Measurements from ENCODE around the gene CDKL4.
A peak's percentile ranks its signal among the peaks of the same experiment; 100 is the strongest.
"Not testable (repeated sequence)": the region's sequence is repeated elsewhere in the genome, so short reads cannot be mapped to it uniquely, and the experiment has no call there.

Gene CDKL4

DNA sequence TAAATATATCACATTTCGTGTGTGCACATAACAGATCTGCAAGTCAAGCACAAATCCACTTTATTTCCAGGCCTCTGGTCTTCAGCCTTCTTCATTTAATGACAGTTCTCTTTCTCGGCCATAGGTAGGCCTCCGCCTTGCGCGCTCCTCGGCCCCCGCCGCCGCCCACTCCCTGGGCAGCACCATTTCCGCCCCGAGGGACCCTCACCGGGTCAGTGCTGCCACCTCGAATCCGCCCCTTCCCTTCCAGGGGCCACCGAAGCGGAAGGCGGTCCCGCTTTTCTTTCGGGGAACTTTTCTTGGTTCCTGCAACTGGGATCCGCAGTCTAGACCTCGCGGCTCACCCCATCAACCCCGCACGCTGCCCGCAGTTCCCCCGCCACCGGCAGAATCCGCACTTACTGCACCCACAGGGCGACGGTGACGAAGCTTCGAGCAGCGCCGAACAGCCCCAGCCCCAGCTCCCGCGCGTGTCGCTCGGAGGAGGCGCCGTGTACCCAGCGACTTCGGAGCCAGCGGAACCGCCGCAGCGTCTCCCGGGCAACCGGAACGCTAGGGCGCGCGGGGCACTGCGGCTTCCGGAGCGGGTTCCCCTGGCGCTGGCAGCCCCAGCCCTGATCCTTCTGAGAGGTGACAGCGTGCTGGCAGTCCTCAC lies at the start of gene CDKL4:
CDKL4 (minus strand) TSS at position 502 of the 655 bp plus-strand sequence.
- DNase-seq, result peak; percentile 28

DNA sequence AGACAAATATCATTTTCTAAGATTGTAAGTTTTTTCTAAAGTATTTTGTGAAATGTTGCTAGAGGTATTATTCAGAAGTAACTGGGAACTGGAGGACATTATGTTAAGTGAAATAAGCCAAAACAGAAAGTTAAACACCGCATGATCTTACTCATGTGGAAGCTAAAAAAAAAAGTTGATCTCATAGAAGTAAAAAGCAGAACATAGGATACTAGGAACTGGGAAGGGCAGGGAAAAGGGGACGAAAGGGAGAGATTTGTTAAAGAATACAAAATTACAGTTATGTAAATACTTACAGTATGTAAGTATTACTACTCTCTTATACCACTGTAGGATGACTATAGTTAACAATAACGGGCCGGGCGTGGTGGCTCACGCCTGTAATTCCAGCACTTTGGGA lies 46.7 kb upstream of the CDKL4 start:
- DNase-seq, result no peak

- no peak for DNase-seq
Measured at GRCh38 chr2:39289609-39290008, 45.8 kb upstream of the CDKL4 start.

DNA sequence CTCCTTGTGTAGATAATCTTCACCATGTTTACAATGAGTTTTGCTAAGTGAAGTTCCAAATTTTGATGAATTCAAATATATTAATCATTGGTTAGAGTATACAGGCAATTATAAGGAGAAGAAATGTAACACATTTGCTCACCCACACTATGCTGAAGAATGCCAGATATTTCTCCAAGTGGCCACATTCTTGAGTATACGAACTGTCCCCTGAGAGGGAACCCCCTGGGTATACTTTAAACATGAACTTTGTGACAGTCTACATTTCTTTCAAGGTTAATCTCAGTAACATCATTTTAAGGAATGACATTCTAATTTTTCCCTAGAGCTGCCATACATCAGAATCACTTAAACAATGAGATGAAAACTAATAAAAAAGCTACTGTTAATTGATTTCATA lies 39.8 kb upstream of the CDKL4 start:
- DNase-seq, result no peak

- no peak for DNase-seq
Measured at GRCh38 chr2:39281391-39281790, 37.6 kb upstream of the CDKL4 start.

GRCh38 chr2:39275016-39275415 lies 31.2 kb upstream of the CDKL4 start:
- DNase-seq, result no peak

DNA sequence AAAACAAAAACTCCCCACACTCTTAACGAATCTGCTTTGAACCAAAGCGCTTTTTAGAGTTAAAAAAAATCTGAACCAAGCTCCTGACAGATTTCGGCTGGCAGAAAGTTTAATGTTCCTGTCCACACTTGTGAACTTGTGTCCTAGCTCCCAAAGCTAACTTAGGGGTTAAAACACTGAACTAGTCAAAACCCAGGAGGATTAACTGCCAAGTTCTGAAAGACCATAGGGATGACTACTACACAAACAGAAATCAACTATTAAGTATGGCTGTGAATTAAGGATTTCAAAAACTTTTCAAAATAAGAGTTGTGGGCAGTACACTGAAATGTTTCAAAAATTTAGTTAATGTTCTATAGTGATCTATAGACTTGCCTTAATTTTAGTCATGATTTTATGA lies 26.2 kb upstream of the CDKL4 start:
- DNase-seq, result no peak

DNA sequence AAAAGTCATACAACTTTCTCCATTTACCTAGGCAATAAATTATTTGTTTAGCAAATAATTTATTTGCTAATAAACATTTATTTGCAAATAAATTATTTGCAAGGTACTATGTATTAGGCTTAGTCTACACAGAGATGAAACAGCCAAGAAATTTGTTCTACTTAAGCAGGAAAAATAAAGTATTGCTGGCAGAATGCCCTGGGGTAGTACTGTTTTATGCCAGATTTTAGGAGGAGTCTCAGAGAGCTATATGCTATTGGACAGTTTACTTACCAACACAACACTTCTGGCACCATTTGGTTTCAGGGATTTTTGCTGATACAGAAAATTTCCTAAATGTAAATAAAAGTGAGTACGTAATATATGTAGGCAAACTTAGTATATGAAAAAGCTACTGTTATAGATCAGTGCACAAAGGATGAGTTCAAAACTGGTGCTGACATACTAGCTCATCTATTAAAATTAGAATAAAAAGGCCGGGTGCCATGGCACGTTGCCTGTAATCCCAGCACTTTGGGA lies 23.2 kb upstream of the CDKL4 start:
- no peak for DNase-seq

DNA sequence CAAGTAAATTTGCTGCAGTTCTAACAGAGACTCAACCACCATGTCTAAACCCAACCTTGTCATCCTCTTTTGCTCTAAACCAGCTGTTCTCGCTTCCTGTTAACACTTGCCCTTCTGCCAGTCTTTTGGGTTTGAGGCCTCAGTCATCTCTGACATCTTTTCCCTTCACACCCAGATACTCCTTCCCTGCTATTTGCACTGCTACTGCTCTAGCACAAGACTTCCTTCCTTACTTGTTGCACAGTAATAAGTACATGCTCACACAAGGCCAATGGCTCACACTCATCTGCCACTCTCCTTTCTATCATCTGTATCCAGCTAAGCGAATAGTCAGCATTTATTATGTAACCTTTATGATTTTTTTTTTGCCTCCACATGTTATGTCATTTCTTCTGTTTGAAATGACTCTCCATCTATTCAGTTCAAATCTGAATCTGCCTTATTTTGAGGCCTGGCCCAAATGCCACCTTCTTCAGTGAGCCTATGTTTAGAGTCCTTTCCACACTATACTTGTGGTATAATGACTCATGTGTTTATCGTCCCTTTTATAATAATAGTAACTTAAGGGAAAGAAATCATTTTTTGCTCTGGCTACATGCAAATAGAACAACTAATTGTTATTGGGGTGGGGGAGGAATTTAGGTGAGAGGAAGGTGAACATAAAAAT lies 22.5 kb upstream of the CDKL4 start:
- no peak for DNase-seq

GRCh38 chr2:39265315-39265714 lies 21.5 kb upstream of the CDKL4 start:
- DNase-seq, result no peak

DNA sequence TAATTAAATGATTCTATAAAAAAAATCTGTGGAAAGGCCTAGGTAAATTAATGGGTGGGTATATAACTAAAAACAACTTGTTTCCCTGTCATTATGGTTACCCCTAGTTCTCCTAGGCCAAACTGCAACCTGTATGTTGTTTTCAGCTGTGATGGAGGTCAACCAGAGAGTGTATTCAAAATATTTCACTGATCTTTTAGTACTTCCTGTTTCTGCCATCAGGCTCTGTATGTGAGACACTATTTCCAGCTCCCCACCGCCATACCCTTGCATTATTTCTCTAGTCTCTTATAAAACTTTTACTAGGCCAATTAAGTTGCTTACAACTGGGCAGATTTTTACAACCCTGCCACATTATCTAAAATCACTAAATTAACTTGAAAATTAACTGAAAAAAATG lies 21.0 kb upstream of the CDKL4 start:
- DNase-seq, result no peak

GRCh38 chr2:39260087-39260486 lies 16.3 kb upstream of the CDKL4 start:
- DNase-seq, result no peak

DNA sequence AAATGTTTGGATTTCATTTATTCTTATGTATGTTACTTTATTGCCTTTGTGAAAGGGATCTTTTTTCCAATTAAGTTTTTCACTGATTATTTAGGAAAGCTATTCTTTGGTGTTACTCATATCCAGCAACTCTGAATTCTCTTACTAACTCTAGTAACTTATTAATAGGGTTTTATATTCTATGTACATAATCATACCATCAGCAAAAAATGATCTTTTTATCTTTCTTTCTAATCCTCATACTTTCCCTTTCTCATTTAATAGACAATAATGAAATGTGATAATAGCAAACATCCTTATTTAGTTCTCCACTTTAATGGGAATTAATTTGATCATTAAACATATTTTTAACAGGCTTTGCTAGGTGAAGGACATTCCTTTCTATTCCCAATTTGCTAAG lies 12.3 kb upstream of the CDKL4 start:
- DNase-seq, result no peak

GRCh38 chr2:39252888-39253518 lies 9.2 kb upstream of the CDKL4 start:
- DNase-seq, result no peak

GRCh38 chr2:39247512-39248043 lies 3.8 kb upstream of the CDKL4 start:
- DNase-seq, result no peak

GRCh38 chr2:39246382-39246980 lies 2.7 kb upstream of the CDKL4 start:
- DNase-seq, result no peak

GRCh38 chr2:39244963-39245625 lies 1.3 kb upstream of the CDKL4 start:
- DNase-seq, result peak; percentile 7

GRCh38 chr2:39244241-39244862 lies 582 bp upstream of the CDKL4 start:
- DNase-seq, result not testable (repeated sequence)

DNA sequence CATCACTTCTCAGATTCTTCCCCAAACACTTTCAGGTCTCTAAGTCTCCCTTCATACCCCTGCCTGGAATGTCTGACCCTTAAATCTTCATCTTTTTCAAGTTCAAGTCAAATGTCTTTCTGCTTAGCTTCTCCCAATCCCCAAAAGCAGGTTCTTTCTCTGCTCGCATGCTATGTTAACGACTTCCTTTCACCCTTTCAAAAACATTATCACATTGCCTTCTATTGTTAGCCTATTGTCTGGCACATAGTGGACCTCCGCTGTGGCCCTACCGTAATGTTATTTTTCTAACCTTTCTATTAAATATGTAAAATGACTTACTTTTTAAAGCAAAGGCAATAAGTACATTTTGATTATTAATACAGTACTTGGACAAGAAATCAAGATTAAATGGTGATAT lies 2.2 kb downstream of the CDKL4 start:
- no peak for DNase-seq

- DNase-seq, result no peak
Measured at GRCh38 chr2:39240758-39241157, 3.0 kb downstream of the CDKL4 start.

GRCh38 chr2:39234754-39235153 lies 9.0 kb downstream of the CDKL4 start:
- no peak for DNase-seq

- no peak for DNase-seq
Measured at GRCh38 chr2:39232141-39232540, 11.6 kb downstream of the CDKL4 start.

Measured in NCI-H510A (cell line).